Epithelial cell of prostate (primary cell): ENCODE measurements around the gene UBE2V1.
"Not testable (repeated sequence)": the region's sequence is repeated elsewhere in the genome, so short reads cannot be mapped to it uniquely, and the experiment has no call there.

Experiments
- DNase-seq: peaks from one replicate; pipeline ENCODE4 v3.0.0-alpha.2; 2011; ENCODE audit warnings: low read depth, low spot score
- H3K27ac ChIP-seq: fragments of 450-650 bp; 2 replicates; pipeline ENCODE4 v1.5.1; 2017; ENCODE audit warnings: mild to moderate bottlenecking

The UBE2V1 gene

GRCh38 chr20:50070361-50070760, 42.6 kb downstream of the UBE2V1 start:
- no peak for DNase-seq
- no peak overlapping the region for H3K27ac ChIP-seq

- no peak overlapping the region for H3K27ac ChIP-seq
- no peak for DNase-seq
These were observed 44.8 kb downstream of the UBE2V1 start for GRCh38 chr20:50068041-50068651.

GRCh38 chr20:50067461-50067860, 45.5 kb downstream of the UBE2V1 start:
- no peak overlapping the region for H3K27ac ChIP-seq
- DNase-seq = no peak

- no peak for DNase-seq
These were observed 45.9 kb downstream of the UBE2V1 start for GRCh38 chr20:50067018-50067417.

GRCh38 chr20:50066161-50066834, 46.7 kb downstream of the UBE2V1 start:
- H3K27ac ChIP-seq = no peak overlapping the region
- no peak for DNase-seq

More at GRCh38 chr20:50067018-50067417, 45.9 kb downstream of the UBE2V1 start:
- H3K27ac ChIP-seq = no peak overlapping the region

- DNase-seq = no peak
- H3K27ac ChIP-seq = no peak overlapping the region
These were observed 47.7 kb downstream of the UBE2V1 start for GRCh38 chr20:50065325-50065615.

GRCh38 chr20:50063763-50064162, 49.2 kb downstream of the UBE2V1 start:
- not testable (repeated sequence) for H3K27ac ChIP-seq, DNase-seq

- no peak for DNase-seq
- H3K27ac ChIP-seq = no peak overlapping the region
These were observed 50.7 kb downstream of the UBE2V1 start for GRCh38 chr20:50062006-50062838.

GRCh38 chr20:50061151-50062005, 51.6 kb downstream of the UBE2V1 start:
- no peak for DNase-seq
- no peak overlapping the region for H3K27ac ChIP-seq

- no peak for DNase-seq
These were observed 54.1 kb downstream of the UBE2V1 start for GRCh38 chr20:50058662-50059402.

GRCh38 chr20:50057714-50058053, 55.3 kb downstream of the UBE2V1 start:
- no peak for DNase-seq
- no peak overlapping the region for H3K27ac ChIP-seq

More at GRCh38 chr20:50058662-50059402, 54.1 kb downstream of the UBE2V1 start:
- no peak overlapping the region for H3K27ac ChIP-seq

GRCh38 chr20:50056951-50057713, 55.8 kb downstream of the UBE2V1 start:
- no peak overlapping the region for H3K27ac ChIP-seq
- DNase-seq = no peak

- no peak for DNase-seq
- no peak overlapping the region for H3K27ac ChIP-seq
These were observed 56.5 kb downstream of the UBE2V1 start for GRCh38 chr20:50056408-50056926.

- H3K27ac ChIP-seq = no peak overlapping the region
- DNase-seq = no peak
These were observed 57.3 kb downstream of the UBE2V1 start for GRCh38 chr20:50055524-50056083.

- H3K27ac ChIP-seq = no peak overlapping the region
- no peak for DNase-seq
These were observed 58.1 kb downstream of the UBE2V1 start for GRCh38 chr20:50054626-50055511.

- no peak for DNase-seq
- H3K27ac ChIP-seq = no peak overlapping the region
These were observed 58.8 kb downstream of the UBE2V1 start for GRCh38 chr20:50054231-50054547.

GRCh38 chr20:50053362-50054230, 59.4 kb downstream of the UBE2V1 start:
- H3K27ac ChIP-seq = no peak overlapping the region
- no peak for DNase-seq
